H1 (cell line): ENCODE data around the gene ANKRD12.

Source experiments
- BCL11A ChIP-seq, 2 experiments: IDR thresholded peaks; one replicate each; pipeline ENCODE4 v1.6.1; 2011; ENCODE audit warnings: low read depth in 2 of 2, low read length in 2 of 2, mild to moderate bottlenecking in 2 of 2
- CHD1 ChIP-seq: IDR thresholded peaks from 2 replicates; pipeline ENCODE4 v1.6.1; 2012; ENCODE audit warnings: low read depth, low read length, improper control_type of control experiment
- CTCF ChIP-seq, 3 experiments: IDR thresholded peaks; 1 replicate in 2 of 3; 2 replicates in 1 of 3; pipeline versions ENCODE4 v1.5.1 to v1.6.1; 2011; ENCODE audit warnings: low read length in 3 of 3, mild to moderate bottlenecking in 3 of 3, inconsistent platforms in 2 of 3, low read depth in 1 of 3, moderate library complexity in 1 of 3; ENCODE audit not compliant: insufficient read depth in 1 of 3; ENCODE audit errors: control extremely low read depth in 1 of 3
- EZH2 ChIP-seq: fragments of 200-600 bp; sonication (generic); IDR thresholded peaks from 2 replicates; pipeline ENCODE4 v1.7.1; 2012; ENCODE audit warnings: low read depth, mild to moderate bottlenecking, moderate library complexity, low read length, inconsistent platforms; ENCODE audit not compliant: severe bottlenecking
- FOSL1 ChIP-seq: IDR thresholded peaks from 2 replicates; pipeline ENCODE4 v1.6.1; 2011; ENCODE audit warnings: mild to moderate bottlenecking, low read depth, low read length, moderate library complexity; ENCODE audit not compliant: insufficient read depth
- GABPA ChIP-seq: IDR thresholded peaks from 2 replicates; pipeline ENCODE4 v1.6.1; 2011; ENCODE audit warnings: mild to moderate bottlenecking, low read length, moderate library complexity, borderline replicate concordance; ENCODE audit not compliant: insufficient read depth
- SIX5 ChIP-seq: IDR thresholded peaks from 2 replicates; pipeline ENCODE4 v1.6.1; 2011; ENCODE audit warnings: mild to moderate bottlenecking, low read depth, low read length
- SP1 ChIP-seq: IDR thresholded peaks from 2 replicates; pipeline ENCODE4 v1.6.1; 2011; ENCODE audit warnings: low read depth, low read length
- SRF ChIP-seq: IDR thresholded peaks from 2 replicates; pipeline ENCODE4 v1.6.1; 2011; ENCODE audit warnings: mild to moderate bottlenecking, low read depth, low read length, moderate library complexity

- TF ChIP-seq SRF: no peak
- no peak for TF ChIP-seq EZH2
- no peak for TF ChIP-seq GABPA
- TF ChIP-seq CTCF (IDR thresholded peaks at IDR 0.05; ENCODE audit: control extremely low read depth in 1 of 3, insufficient read depth in 1 of 3, low read depth in 1 of 3, low read length in 3 of 3): no peak
- TF ChIP-seq CHD1: no peak
- no peak for TF ChIP-seq SP1
- TF ChIP-seq BCL11A (IDR thresholded peaks at IDR 0.05; ENCODE audit: low read depth in 2 of 2, low read length in 2 of 2): no peak
- no peak for TF ChIP-seq SIX5
- no peak for TF ChIP-seq FOSL1
Measured at GRCh38 chr18:9115984-9116383, 20.6 kb upstream of the ANKRD12 start.
